Bone marrow (tissue), 2 donors: Measurements from ENCODE around the gene NEUROG2.
A peak's percentile ranks its signal among the peaks of the same experiment; 100 is the strongest.
"Not testable (repeated sequence)": the region's sequence is repeated elsewhere in the genome, so short reads cannot be mapped to it uniquely, and the experiment has no call there.

Source experiments
- DNase-seq, 2 donors: peaks; one replicate each; lab custom pipeline; 2025; lab: John Stamatoyannopoulos, UW

The NEUROG2 gene

GRCh38 chr4:112516066-112516470 is at the start of gene NEUROG2:
TSS of gene NEUROG2 (minus strand) at chr4:112516180. CDS start at chr4:112515475, 705 bp downstream.
- peak in 1 of 2 donors; percentile 58 for DNase-seq

- no peak for DNase-seq
These were observed 48.8 kb upstream of the NEUROG2 start for GRCh38 chr4:112564706-112565270.

DNA sequence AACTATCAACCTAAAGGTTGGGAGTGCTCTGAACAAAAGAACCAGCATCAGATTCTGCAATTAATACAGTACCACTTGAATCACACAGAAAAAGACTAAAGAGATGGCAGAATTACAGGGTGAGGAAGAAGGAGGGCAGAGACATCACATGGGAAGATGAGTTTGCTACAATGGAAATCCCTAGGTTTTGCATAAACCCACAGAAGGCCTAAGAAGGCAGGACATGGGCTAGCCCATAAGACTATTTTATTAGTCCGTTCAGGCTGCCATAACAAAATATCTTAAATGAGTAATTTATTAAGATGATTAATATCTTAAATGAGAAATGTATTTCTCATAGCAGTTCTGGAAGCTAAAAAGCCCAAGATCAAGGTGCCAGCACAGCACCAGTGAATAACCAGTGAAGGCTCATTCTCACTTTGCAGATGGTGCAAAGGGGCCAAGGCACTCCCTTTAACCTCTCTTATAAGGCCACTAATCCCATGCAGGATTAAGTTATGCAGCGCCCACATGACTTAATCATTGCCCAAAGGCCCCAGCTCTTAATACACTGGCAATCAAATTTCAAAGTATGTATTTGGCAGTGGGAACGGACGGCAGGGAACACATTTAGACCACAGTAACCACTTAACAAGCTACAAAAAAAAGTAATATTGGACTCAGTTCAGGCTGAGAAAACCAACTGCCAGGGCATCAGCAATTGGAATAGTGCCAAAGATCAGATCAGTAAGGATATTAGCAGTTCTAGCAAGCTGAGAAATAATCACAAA is 47.6 kb upstream of the NEUROG2 start:
- DNase-seq, result no peak

- no peak for DNase-seq
These were observed 46.4 kb upstream of the NEUROG2 start for GRCh38 chr4:112562254-112562879.

GRCh38 chr4:112560084-112560483 is 44.1 kb upstream of the NEUROG2 start:
- peak in 1 of 2 donors; percentile 9 for DNase-seq

- no peak for DNase-seq
These were observed 43.1 kb upstream of the NEUROG2 start for GRCh38 chr4:112559053-112559452.

- no peak for DNase-seq
These were observed 41.9 kb upstream of the NEUROG2 start for GRCh38 chr4:112557676-112558411.

GRCh38 chr4:112554271-112554670 is 38.3 kb upstream of the NEUROG2 start:
- DNase-seq, result not testable (repeated sequence)

DNA sequence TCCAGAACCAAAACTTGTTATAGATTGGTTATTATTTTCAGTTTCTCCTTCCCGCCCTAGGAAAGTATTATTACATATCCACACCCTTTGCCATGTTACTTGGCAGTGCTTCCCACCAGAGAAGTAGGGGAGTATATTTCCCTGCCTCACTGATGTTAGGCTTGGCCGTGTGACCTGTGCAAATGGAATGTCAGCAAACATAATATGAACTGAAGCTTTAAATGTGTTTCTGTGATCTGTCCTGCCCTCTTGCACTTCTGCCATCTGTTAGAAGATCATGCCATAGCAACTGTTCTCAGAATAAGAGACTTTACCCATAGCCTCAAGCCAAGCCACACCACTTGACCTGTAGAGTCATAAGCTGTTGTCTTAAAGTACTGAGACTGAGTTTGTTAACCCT is 36.7 kb upstream of the NEUROG2 start:
- no peak for DNase-seq

DNA sequence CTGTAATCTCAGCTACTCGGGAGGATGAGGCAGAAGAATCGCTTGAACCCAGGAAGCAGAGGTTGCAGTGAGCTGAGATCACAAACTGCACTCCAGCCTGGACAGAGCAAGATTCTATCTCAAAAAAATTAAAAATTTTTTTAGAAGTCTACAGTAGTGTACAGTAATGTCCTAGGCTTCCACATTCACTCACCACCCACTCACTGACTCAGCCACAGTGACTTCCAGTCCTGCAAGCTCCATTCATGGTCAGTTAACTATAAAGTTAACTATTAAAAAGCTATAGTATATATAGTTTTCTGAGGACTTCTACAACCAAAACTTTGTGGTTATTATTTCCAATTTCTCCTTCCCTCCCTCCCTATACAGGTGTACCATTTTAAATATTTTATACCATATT is 34.7 kb upstream of the NEUROG2 start:
- DNase-seq, result no peak

GRCh38 chr4:112546476-112546875 is 30.5 kb upstream of the NEUROG2 start:
- no peak for DNase-seq

DNA sequence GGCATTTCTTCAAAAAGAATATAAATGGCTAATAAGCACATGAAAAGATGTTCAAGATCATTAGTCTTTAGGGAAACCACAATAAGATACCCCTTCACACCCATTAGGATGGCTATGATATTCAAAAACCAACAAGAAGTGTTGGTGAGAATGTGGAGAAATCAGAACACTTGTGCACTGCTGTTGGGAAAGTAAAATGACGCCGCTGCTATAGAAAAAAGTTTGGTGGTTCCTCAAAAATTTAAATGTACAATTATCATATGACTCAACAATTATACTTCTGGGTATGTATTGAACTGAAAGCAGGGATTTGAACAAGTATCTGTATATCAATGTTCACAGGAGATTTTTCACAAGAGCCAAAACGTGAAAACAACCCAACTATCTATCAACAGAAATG is 29.4 kb upstream of the NEUROG2 start:
- DNase-seq, result no peak

DNA sequence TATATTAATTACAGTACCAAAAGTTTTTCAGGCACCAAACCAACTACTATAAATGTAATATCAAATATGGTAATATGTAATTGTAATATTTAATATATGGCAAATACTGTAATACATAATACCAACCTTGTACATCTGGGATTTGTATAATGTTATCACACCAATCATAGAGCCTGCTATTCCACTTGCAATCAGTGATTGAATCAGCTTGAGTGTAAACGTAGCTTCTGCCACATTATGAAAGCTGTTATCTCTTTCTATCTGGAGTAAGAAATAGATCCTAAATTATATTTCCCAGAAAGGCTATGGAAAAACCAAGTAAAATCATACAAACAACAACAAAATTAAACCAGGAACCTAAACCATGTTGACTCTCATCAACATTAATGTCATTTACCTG is 24.7 kb upstream of the NEUROG2 start:
- DNase-seq, result no peak

DNA sequence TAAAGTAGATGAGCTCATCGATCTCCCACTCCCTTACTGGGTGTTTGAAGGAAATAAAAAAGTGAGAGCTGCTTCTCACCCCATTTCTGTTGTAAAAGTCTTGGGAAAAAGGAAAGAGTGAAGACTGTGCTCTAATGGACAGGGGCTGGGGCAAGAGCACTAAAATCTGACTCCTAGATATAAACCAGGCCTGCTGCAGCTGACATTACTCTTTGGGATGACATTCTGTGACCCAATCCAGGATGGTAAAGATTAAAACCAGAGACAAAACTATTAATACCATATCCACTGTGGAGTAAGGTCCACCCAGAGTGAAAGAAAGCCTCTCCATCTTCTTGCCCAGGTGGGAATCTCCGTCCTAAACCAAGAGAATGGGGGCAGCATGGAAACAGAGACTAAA is 20.1 kb upstream of the NEUROG2 start:
- no peak for DNase-seq

- DNase-seq, result no peak
These were observed 16.3 kb upstream of the NEUROG2 start for GRCh38 chr4:112532267-112532666.

DNA sequence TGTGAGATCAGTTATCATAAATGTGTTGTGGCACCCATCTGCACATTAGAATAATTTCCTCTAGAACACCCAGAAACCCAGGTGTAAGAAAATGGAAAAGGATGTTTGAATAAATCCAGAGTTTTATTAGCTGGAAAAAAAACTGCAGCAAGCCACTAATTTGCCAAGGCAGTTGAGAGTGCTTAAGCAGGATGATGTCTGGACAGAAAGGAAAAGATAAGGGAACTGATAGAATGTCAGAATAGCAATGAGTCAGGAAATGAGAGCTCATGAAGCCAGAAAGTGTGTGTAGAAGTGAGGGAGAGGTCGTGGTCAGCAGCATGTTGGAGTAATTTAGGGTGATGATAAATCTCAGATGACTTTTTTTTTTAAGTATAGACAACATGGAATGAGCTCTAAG is 15.2 kb upstream of the NEUROG2 start:
- no peak for DNase-seq

GRCh38 chr4:112526061-112526460 is 10.1 kb upstream of the NEUROG2 start:
- DNase-seq, result no peak

DNA sequence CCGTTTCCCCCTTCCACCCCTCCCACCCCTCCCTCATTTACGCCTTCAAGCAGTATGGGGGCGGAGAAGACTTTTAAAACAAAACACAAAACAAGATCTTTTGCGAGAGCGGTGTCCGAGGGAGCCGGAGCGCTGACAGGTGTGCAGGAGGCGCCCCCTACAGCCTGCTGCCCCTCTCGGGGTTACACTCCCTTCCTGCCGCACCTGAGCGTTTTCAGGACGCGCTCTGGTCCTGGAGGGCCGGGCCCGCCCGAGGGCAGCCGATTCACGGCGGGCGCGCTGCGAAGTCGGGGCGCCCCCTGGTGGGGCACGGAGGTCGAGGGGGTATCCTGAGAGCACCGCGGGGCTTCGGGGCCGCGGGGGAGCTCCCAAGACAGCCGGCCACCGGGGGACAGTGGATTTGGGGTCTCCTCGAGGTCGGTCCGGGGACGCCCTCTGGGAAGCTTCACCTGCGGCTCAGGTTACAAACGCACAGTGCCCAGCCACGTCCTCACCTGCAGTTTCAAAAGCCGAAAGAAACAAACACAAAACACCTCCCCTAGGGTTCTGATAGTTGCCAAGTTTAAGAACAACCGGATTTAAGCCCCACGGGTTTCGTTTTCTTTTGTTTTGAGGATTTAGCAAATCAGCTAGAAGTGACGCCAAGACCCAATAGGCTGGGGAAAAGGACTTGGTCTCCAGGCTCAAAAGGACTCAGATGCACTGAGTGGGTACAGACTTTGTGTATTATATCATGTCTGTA is 8.0 kb upstream of the NEUROG2 start:
- DNase-seq, result peak; percentile 26 to 36

DNA sequence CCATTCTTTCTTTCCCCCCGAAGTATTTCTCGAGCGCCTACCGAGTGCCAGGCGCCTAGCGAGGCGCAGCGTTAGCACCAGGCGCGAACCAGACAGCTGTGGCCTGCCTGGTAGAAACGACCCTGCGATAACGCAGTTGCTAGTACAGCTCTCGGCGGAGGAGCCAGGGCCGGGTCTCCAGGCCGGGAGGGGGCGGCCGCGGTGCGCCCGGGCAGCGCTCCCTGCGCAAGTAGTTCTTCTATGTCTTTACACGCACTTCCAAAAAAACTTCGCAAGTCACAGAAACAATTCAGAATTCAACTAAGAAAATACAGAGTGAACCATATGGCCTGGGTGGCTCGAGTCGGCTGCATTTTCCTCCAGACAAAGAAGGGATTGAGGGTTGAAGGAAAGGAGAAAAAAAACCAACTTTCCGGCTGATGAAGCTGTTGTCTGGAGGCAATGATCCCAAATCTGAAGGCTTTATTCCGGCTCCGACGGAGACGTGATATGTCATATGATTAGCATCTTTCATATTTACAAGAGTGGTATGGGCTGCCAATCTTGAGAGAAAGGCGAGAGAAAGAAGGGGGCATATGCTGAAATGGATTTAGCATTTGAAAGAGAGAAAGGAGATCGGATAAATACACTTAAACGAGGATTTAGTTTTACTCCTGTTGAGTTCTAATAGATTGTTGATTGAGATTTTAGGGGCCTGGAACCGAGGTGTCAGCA is 7.2 kb upstream of the NEUROG2 start:
- peak in 1 of 2 donors; percentile 17 for DNase-seq

GRCh38 chr4:112522431-112522830 is 6.5 kb upstream of the NEUROG2 start:
- not testable (repeated sequence) for DNase-seq
